K562 treated with DMSO at 1 percent for 12 hours (cell line): ENCODE data around the gene HYAL3. TPM values are rescaled to one million over a fixed set of nuclear protein-coding genes. Genes with fewer than 3 reads are reported as not detected.

Experiments used
- total RNA-seq: library from RNA; unstranded; fragments of 300-600 nt; gene quantifications from 2 replicates; pipeline ENCODE4 v1.2.3, GENCODE V29; 2022; ENCODE audit not compliant: insufficient read depth

The HYAL3 gene
- 5.7 and 8.2 TPM in 2 replicates for total RNA-seq

DNA sequence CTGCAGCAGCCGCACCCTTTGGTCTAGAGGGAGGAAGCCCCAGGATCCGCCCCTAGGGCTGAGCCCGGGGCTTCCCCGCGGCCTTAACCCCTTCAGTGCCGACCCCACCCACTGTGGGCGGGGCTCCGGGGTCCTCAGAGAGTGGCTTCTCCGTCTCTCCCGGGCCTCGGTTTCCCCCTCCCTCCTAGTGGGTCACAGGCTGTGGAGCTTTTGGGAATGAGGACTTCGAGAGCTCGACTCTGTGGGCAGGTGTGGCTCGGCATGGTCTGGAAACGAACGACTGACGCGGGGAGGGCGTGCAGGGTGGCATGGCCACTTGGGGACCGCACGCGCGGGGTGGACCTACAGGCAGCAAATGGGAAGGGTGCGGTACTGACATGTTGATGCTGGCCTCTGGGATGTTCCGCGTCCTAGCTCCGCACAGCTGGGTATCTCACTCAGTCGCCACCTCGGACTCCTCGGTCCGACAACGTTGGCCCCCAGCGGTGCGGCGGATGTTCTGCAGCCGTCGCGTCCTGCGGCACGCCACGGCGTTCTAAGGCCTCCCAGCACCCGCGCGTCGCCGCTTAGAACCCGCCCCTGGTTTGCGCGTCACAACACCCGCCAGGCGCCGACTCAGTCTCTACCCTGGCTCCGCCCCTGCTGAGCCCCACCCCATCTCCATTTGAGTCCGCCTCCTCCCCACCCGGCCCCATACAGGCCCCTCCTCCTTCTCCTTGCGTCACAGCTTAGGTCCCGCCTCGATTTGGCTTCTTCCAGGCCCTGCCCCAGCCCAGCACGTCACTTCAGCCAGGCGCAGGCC lies at the start of gene HYAL3, which contains the start of gene NAA80:
Gene HYAL3, minus strand, starts transcription at position 570 of the 802 bp plus-strand sequence. CDS start 3,803 bp downstream, outside the sequence.
Gene NAA80, minus strand, starts transcription at position 570 of the 802 bp plus-strand sequence. CDS start 1,942 bp downstream, outside the sequence.

GRCh38 chr3:50345586-50346234 lies 46.5 kb upstream of the HYAL3 start, which contains the start of gene ZMYND10:
Gene ZMYND10, minus strand, starts transcription at chr3:50345732. Its CDS starts 153 bp downstream, at chr3:50345579.

GRCh38 chr3:50340448-50341329 lies 41.5 kb upstream of the HYAL3 start, which contains the start of gene RASSF1:
Gene RASSF1, minus strand, starts transcription at chr3:50340836. Its CDS starts 31 bp downstream, at chr3:50340805.

GRCh38 chr3:50327943-50328691 lies 28.9 kb upstream of the HYAL3 start, which contains the start of gene TUSC2:
Gene TUSC2, minus strand, starts transcription at chr3:50328223. Its CDS starts 124 bp downstream, at chr3:50328099.

DNA sequence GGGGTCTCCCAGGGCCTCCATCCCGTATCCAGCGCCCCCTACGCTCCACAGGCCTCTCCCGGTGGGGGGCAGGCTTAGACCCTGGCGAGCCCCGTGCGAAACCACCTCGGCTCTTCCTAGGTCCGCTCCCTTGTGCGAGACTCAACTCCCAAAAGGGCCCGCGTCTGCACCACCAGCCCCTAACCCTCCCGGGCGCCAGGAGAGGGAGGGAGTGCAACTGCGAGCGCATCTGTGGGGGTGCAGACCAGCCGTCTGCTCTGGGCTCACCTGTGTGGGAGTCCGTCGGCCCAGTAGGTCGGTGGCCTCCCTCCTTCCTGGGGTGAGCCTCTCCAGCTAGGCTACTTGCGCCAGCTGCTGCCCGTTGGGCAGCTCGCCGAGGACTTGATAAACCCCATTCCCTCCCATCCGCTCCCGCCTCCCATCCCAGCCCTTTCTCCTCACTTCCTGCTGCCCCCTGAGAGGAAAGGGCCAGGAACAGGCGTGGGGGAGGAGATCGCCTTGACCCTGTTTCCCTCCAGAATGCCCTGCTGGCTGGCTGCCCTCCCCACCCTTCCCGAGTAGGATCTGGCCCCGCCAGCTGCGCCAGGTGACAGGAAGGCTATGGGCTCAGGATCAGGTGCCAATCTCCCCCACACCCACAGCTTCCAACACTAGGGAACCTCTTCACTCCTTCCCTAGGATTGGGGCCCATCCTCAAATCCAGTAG lies 23.3 kb upstream of the HYAL3 start, which contains the start of gene HYAL2:
Gene HYAL2, minus strand, starts transcription at position 360 of the 706 bp plus-strand sequence. CDS start 2,256 bp downstream, outside the sequence.

GRCh38 chr3:50303013-50303815 lies 4.0 kb upstream of the HYAL3 start, which contains the start of gene HYAL1:
Gene HYAL1, minus strand, starts transcription at chr3:50303574. Its CDS starts 618 bp downstream, at chr3:50302956.

DNA sequence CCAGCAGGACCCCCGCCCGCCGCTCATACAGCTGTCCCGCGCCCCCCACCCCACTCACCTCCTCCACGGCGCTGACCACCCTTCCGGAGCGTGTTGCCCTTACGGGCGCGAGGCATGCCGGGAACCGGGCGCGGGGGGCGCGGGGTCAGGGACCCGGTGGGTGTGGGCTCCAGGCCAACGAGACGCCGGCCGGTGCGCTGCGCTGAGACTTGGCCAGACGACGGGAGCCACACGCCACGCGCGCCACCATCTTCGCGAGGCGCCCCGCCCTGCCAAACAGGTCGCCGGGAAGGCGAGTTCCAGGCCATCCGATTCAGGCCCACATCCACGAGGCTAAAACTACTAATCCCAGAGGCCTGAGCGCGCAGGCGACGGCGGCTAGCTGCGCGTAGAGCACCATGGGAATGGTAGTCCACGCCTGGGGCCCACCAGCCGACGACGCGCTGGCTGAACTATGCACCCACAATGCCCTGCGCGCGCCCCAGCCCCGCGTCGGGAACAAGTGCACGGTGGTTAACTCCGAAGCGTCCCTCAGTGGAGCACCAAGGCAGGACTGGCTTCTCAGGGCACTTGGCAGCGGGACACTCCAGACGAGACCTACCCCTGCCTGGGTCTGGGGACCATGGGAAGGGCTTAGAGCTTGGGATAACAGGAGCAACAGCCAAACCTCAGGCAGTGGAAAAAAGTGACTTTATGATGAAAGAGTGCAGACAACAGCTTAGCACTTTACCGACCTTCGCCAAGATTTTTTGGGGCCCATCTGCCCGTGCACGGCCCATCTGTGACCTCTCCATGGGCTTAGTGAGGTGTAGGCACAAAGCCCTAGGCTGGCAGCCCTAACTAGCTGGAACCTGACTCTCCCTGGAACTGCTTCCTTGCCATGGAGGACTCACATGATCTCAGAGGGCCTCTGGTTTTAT lies 6.8 kb downstream of the HYAL3 start, which contains the start of gene IFRD2:
Gene IFRD2, minus strand, starts transcription at position 271 of the 920 bp plus-strand sequence. Its CDS starts 155 bp downstream, at position 116.

DNA sequence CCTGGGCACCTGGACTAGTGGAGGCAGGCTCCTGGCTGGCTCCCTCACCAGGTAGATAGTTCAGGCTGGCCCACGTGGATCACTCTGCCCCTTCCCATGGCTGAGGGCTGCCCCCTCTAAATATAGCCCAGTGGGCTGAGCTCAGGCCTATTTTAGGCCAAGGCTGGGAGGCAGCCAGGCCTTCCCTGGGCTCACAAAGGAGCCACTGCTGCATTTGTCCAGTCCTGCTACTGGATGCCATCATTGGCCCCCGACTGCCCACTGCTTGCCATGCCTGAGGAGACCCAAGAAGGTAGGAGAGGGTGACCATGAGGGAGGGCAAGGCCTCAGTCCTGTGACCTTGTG lies 20.4 kb downstream of the HYAL3 start, which contains the start of gene LSMEM2:
Gene LSMEM2, plus strand, starts transcription at position 208 of the 345 bp plus-strand sequence. Its CDS starts 27 bp downstream, at position 235.

DNA sequence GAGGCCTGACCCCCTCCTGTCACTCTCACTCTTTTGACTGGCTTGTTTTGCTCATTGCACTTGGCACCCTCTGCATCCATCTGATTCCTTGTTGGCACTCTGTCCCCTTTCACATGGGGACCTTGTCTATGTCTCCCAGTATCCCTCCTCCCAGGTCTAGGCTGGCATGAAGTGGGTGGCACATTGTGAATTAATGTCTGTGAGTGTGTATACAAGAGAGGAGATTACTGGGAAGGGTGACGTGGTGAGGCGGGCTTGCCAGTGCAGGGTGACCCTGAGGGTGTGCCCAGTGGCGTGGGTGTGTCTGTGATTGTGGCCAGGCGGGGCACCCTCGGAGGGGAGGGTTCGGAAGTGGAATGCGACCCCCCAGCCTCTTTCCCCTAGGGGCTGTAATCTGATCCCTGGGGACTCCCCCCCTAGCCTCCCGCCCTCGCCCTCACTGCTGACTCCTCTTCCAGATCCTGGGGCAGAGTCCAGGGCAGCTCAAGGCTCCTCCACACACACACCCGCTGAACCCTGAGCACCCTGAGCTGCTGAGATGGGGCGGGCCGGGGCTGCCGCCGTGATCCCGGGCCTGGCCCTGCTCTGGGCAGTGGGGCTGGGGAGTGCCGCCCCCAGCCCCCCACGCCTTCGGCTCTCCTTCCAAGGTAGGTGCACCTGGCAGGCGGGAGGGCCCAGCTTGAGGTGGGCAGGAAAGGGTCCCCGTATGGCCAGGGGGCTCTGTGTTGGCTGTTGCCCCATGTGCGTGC lies 30.3 kb downstream of the HYAL3 start, which contains the start of gene SEMA3B:
Gene SEMA3B, plus strand, starts transcription at position 445 of the 749 bp plus-strand sequence. Its CDS starts 94 bp downstream, at position 539.

Other genes starting within 250 kb of the HYAL3 start
- 34.3 and 74.7 TPM in 2 replicates for gene RBM5, start 210.5 kb downstream of the HYAL3 start, total RNA-seq
- 1.2 and 3.0 TPM in 2 replicates for gene SEMA3F, start 144.1 kb downstream of the HYAL3 start, total RNA-seq
- gene GNAT1, start 107.8 kb downstream of the HYAL3 start, total RNA-seq: not detected in 2 replicates
- not detected in 2 replicates for gene SLC38A3, start 94.1 kb downstream of the HYAL3 start, total RNA-seq
- gene GNAI2, start 63.2 kb downstream of the HYAL3 start, total RNA-seq: 81.0 and 102 TPM in 2 replicates
- 4.2 and 4.3 TPM in 2 replicates for gene SEMA3B, start 30.3 kb downstream of the HYAL3 start, total RNA-seq
- gene LSMEM2, start 20.3 kb downstream of the HYAL3 start, total RNA-seq: not detected in 2 replicates
- gene IFRD2, start 7.0 kb downstream of the HYAL3 start, total RNA-seq: 24.4 and 25.2 TPM in 2 replicates
- 11.4 and 12.5 TPM in 2 replicates for gene NAA80, start within 50 bp of the HYAL3 start, total RNA-seq
- 1.4 and 3.0 TPM in 2 replicates for gene HYAL1, start 4.2 kb upstream of the HYAL3 start, total RNA-seq
- gene HYAL2, start 23.3 kb upstream of the HYAL3 start, total RNA-seq: 13.7 and 15.2 TPM in 2 replicates
- gene TUSC2, start 28.8 kb upstream of the HYAL3 start, total RNA-seq: 37.5 and 40.3 TPM in 2 replicates
- 44.3 and 50.8 TPM in 2 replicates for gene RASSF1, start 41.4 kb upstream of the HYAL3 start, total RNA-seq
- gene ZMYND10, start 46.3 kb upstream of the HYAL3 start, total RNA-seq: 0.44 and 1.7 TPM in 2 replicates
- gene NPRL2, start 51.4 kb upstream of the HYAL3 start, total RNA-seq: 22.0 and 25.3 TPM in 2 replicates
- 11.0 and 11.3 TPM in 2 replicates for gene CYB561D2, start 51.5 kb upstream of the HYAL3 start, total RNA-seq
- gene TMEM115, start 60.1 kb upstream of the HYAL3 start, total RNA-seq: 30.7 and 35.7 TPM in 2 replicates
- 0.38 TPM in 1 of 2 replicates, not detected in the other for gene CACNA2D2, start 204.2 kb upstream of the HYAL3 start, total RNA-seq